GM23338 (cell line): Measurements from ENCODE around the gene LRRC18. TPM values are rescaled to one million over a fixed set of nuclear protein-coding genes. Genes with fewer than 3 reads are reported as not detected.

ENCODE experiments used
- ATAC-seq: fragments of 200-7000 bp; cut with Tn5 transposase; 3 replicates; pipeline ENCODE4 v1.9.1; 2020
- DNase-seq: peaks from one replicate; pipeline ENCODE4 v3.0.0-alpha.2; 2015; ENCODE audit warnings: low spot score
- H2AFZ ChIP-seq: fragments of 200-600 bp; sonication (generic); 2 replicates; pipeline ENCODE4 v1.8.0; 2016; ENCODE audit warnings: antibody characterized with exemption, mild to moderate bottlenecking, moderate library complexity
- H3F3A ChIP-seq: fragments of 200-600 bp; sonication (generic); replicated peaks from 2 replicates; pipeline ENCODE4 v1.8.0; 2017; ENCODE audit warnings: antibody characterized with exemption, mixed run types, low read depth
- H3K27ac ChIP-seq: fragments of 200-600 bp; sonication (generic); 2 replicates; pipeline ENCODE4 v1.6.1; 2016; ENCODE audit warnings: low read depth
- H3K27me3 ChIP-seq: fragments of 200-600 bp; sonication (generic); 2 replicates; pipeline ENCODE4 v1.8.0; 2016; ENCODE audit warnings: mild to moderate bottlenecking, mixed run types, moderate library complexity; ENCODE audit not compliant: insufficient read depth
- H3K36me3 ChIP-seq: fragments of 200-600 bp; sonication (generic); 2 replicates; pipeline ENCODE4 v1.8.0; 2016; ENCODE audit warnings: mild to moderate bottlenecking; ENCODE audit not compliant: insufficient read depth
- H3K4me1 ChIP-seq: fragments of 200-600 bp; sonication (generic); 2 replicates; pipeline ENCODE4 v1.8.0; 2016; ENCODE audit warnings: mild to moderate bottlenecking, moderate library complexity; ENCODE audit not compliant: insufficient read depth
- H3K4me2 ChIP-seq: fragments of 200-600 bp; sonication (generic); 2 replicates; pipeline ENCODE4 v1.7.1; 2017; ENCODE audit warnings: mixed run types
- H3K4me3 ChIP-seq: fragments of 200-600 bp; sonication (generic); 2 replicates; pipeline ENCODE4 v1.6.1; 2016; ENCODE audit warnings: mixed run types
- H3K79me2 ChIP-seq: fragments of 200-600 bp; sonication (generic); replicated peaks from 2 replicates; pipeline ENCODE4 v1.8.0; 2017; ENCODE audit warnings: mild to moderate bottlenecking; ENCODE audit not compliant: insufficient read depth
- H3K9me2 ChIP-seq: fragments of 200-600 bp; sonication (generic); 2 replicates; pipeline ENCODE4 v1.8.0; 2017; ENCODE audit not compliant: insufficient read depth
- H4K20me1 ChIP-seq: fragments of 200-600 bp; sonication (generic); replicated peaks from 2 replicates; pipeline ENCODE4 v1.8.0; 2017; ENCODE audit warnings: mild to moderate bottlenecking; ENCODE audit not compliant: insufficient read depth
- H3K27ac Mint-ChIP-seq: 2 replicates; pipeline ENCODE4 v1.8.0; 2020; ENCODE audit warnings: inconsistent platforms, mild to moderate bottlenecking, moderate library complexity, mixed read lengths
- H3K27me3 Mint-ChIP-seq: 3 replicates; pipeline ENCODE4 v1.8.0; 2022; ENCODE audit warnings: low read depth, mild to moderate bottlenecking, moderate library complexity, mixed read lengths, inconsistent platforms; ENCODE audit not compliant: insufficient read depth, poor library complexity
- H3K36me3 Mint-ChIP-seq: 3 replicates; pipeline ENCODE4 v1.8.0; 2021; ENCODE audit warnings: low read depth, mild to moderate bottlenecking, inconsistent platforms, moderate library complexity, mixed read lengths
- H3K4me1 Mint-ChIP-seq: 3 replicates; pipeline ENCODE4 v1.8.0; 2020; ENCODE audit warnings: mild to moderate bottlenecking, inconsistent platforms, mixed read lengths
- H3K4me3 Mint-ChIP-seq: 3 replicates; pipeline ENCODE4 v1.8.0; 2021; ENCODE audit warnings: moderate library complexity, mild to moderate bottlenecking, inconsistent platforms, mixed read lengths
- H3K9me3 Mint-ChIP-seq: 3 replicates; pipeline ENCODE4 v1.8.0; 2020; ENCODE audit warnings: moderate library complexity, mild to moderate bottlenecking, inconsistent platforms, mixed read lengths
- CREB1 ChIP-seq: fragments of 250-450 bp; sonication (Bioruptor Pico); IDR thresholded peaks from 2 replicates; pipeline ENCODE4 v1.5.0; 2020; ENCODE audit warnings: low read depth, mild to moderate bottlenecking, moderate library complexity
- CTCF ChIP-seq, 2 experiments: fragments of 200-600 bp in 1 of 2; sonication (generic) in 1 of 2; conservative IDR thresholded peaks; 2 replicates each; pipeline versions ENCODE4 v1.5.1 to v1.6.1; 2016 to 2017; ENCODE audit warnings: antibody characterized with exemption in 2 of 2, low read depth in 2 of 2, mild to moderate bottlenecking in 2 of 2, moderate library complexity in 1 of 2
- ETS1 ChIP-seq: IDR thresholded peaks from 2 replicates; pipeline ENCODE4 v1.6.1; 2016; ENCODE audit warnings: antibody characterized with exemption
- EZH2 ChIP-seq: fragments of 200-600 bp; sonication (generic); IDR thresholded peaks from one replicate; pipeline ENCODE4 v1.8.0; 2017; ENCODE audit warnings: antibody characterized with exemption, mild to moderate bottlenecking, low read depth; ENCODE audit not compliant: unreplicated experiment
- EZH2phosphoT487 ChIP-seq: fragments of 200-600 bp; sonication (generic); IDR thresholded peaks from one replicate; pipeline ENCODE4 v1.8.1; 2018; ENCODE audit warnings: antibody characterized with exemption; ENCODE audit not compliant: unreplicated experiment
- JUNB ChIP-seq: IDR thresholded peaks from one replicate; pipeline ENCODE4 v1.6.1; 2016; ENCODE audit warnings: antibody characterized with exemption; ENCODE audit not compliant: unreplicated experiment
- NANOG ChIP-seq: IDR thresholded peaks from 2 replicates; pipeline ENCODE4 v1.6.1; 2016; ENCODE audit warnings: antibody characterized with exemption, borderline replicate concordance
- POLR2AphosphoS5 ChIP-seq: IDR thresholded peaks from 2 replicates; pipeline ENCODE4 v1.6.1; 2016; ENCODE audit warnings: antibody characterized with exemption, low read depth
- REST ChIP-seq: IDR thresholded peaks from one replicate; pipeline ENCODE4 v1.6.1; 2018; ENCODE audit warnings: antibody characterized with exemption; ENCODE audit not compliant: unreplicated experiment
- STAT1 ChIP-seq: IDR thresholded peaks from one replicate; pipeline ENCODE4 v1.6.1; 2016; ENCODE audit warnings: antibody characterized with exemption; ENCODE audit not compliant: unreplicated experiment
- ZNF114 ChIP-seq: fragments of 250-450 bp; sonication (Bioruptor Pico); IDR thresholded peaks from 2 replicates; pipeline ENCODE4 v1.5.0; 2020; ENCODE audit warnings: mild to moderate bottlenecking, moderate library complexity
- ZNF331 ChIP-seq: fragments of 250-450 bp; sonication (Bioruptor Pico); IDR thresholded peaks from 2 replicates; pipeline ENCODE4 v1.5.0; 2020; ENCODE audit warnings: low read depth, mild to moderate bottlenecking, moderate library complexity
- ZNF462 ChIP-seq: fragments of 250-450 bp; sonication (Bioruptor Pico); IDR thresholded peaks from 2 replicates; pipeline ENCODE4 v1.5.0; 2020; ENCODE audit warnings: mild to moderate bottlenecking, moderate library complexity
- polyA plus RNA-seq: library from polyadenylated mRNA; unstranded; fragments of >200 nt; fragmentation: Nextera tagmentation; extraction: Ambion mirVana; gene quantifications from 2 replicates; pipeline ENCODE4 v1.2.1, GENCODE V29; 2016
- total RNA-seq: library from RNA; depleted of rRNA; stranded (reverse); fragments of >200 nt; shearing (Covaris generic); gene quantifications from 2 replicates; pipeline ENCODE4 v1.2.3, GENCODE V29; 2014

The LRRC18 gene
- total and polyA plus RNA-seq, 2 experiments from 2014 or later: not detected

- no peaks in the 10 kb centered on the region for H3K36me3 Mint-ChIP-seq
- peaks cover 4% of the 10 kb centered on the region for H3K27me3 Mint-ChIP-seq
- H3F3A ChIP-seq: no peaks in the 10 kb centered on the region
- H3K9me3 Mint-ChIP-seq: no peaks in the 10 kb centered on the region
- H3K9me2 ChIP-seq: no peaks in the 10 kb centered on the region
- DNase-seq (no peak), ATAC-seq (no peak)
- no peak overlapping the region for H3K27ac Mint-ChIP-seq
- H3K4me3 Mint-ChIP-seq: no peak overlapping the region
- no peak overlapping the region for H3K27ac ChIP-seq
- no peaks in the 10 kb centered on the region for H3K4me1 ChIP-seq
- no peaks in the 10 kb centered on the region for H3K36me3 ChIP-seq
- peaks cover 12% of the 10 kb centered on the region; the same call in 2 of the 3 replicates for H3K4me1 Mint-ChIP-seq
- no peak overlapping the region for H2AFZ ChIP-seq
- H4K20me1 ChIP-seq: no peaks in the 10 kb centered on the region
- H3K4me2 ChIP-seq: no peak overlapping the region
- TF ChIP-seq ZNF114 (CRISPR knock-in tag) (no peak), POLR2AphosphoS5 (no peak), NANOG (no peak), JUNB (no peak), CTCF (conservative IDR thresholded peaks at IDR 0.05; ENCODE audit: low read depth in 2 of 2) (no peak), STAT1 (no peak), REST (no peak), CREB1 (CRISPR knock-in tag) (no peak), EZH2phosphoT487 (no peak), ZNF462 (CRISPR knock-in tag) (no peak), ETS1 (no peak), ZNF331 (CRISPR knock-in tag) (no peak), EZH2 (no peak)
- no peak overlapping the region for H3K4me3 ChIP-seq
- no peaks in the 10 kb centered on the region for H3K79me2 ChIP-seq
- no peaks in the 10 kb centered on the region for H3K27me3 ChIP-seq
Observed at GRCh38 chr10:48948470-48949037, 8.9 kb upstream of the LRRC18 start.
